HepG2 (cell line): ENCODE data around the gene DRD1. TPM values are rescaled to one million over a fixed set of nuclear protein-coding genes. Genes with fewer than 3 reads are reported as not detected.
"Not testable (repeated sequence)": the region's sequence is repeated elsewhere in the genome, so short reads cannot be mapped to it uniquely, and the experiment has no call there.

Source experiments
- ATAC-seq: fragments of 200-7000 bp; cut with Tn5 transposase; 3 replicates; pipeline ENCODE4 v1.9.1; 2020; ENCODE audit warnings: mild to moderate bottlenecking, moderate library complexity
- BruUV-seq: library from RNA; stranded (reverse); fragments of 400-500 nt; replicated peaks from 2 replicates; lab custom pipeline; 2021; lab: Mats Ljungman, UMichigan
- CTCF ChIA-PET: fragments of 300-600 bp; formaldehyde crosslinking; extraction: SDS; loops from one replicate; lab custom pipeline; 2021; ENCODE audit warnings: low total read pairs, inconsistent platforms, low intra/inter-chr PET ratio; lab: Yijun Ruan, JAX
- POLR2A ChIA-PET: fragments of 350-600 bp; sonication (Branson Sonifier 250); formaldehyde crosslinking; loops from one replicate; lab custom pipeline; 2020; ENCODE audit warnings: antibody characterized with exemption, inconsistent platforms; lab: Yijun Ruan, JAX
- DNase-seq: peaks from one replicate; pipeline ENCODE4 v3.0.0-alpha.2; 2015; ENCODE audit warnings: low spot score
- FAIRE-seq: peaks from 3 replicates; lab custom pipeline; 2011; peaks lifted over from hg19 to GRCh38; lab: Jason Lieb, UNC
- H2AFZ ChIP-seq: one replicate; pipeline ENCODE4 v1.6.1; 2011; ENCODE audit warnings: low read length, inconsistent platforms
- H3K27ac ChIP-seq: fragments of 300-600 bp; 3 replicates; pipeline ENCODE4 v1.8.0; 2011; ENCODE audit warnings: mixed run types, mild to moderate bottlenecking, mixed read lengths, low read length, inconsistent platforms; ENCODE audit not compliant: insufficient read depth; ENCODE audit errors: extremely low read length
- H3K27me3 ChIP-seq, 2 experiments: fragments of 200-600 bp in 1 of 2; 2 replicates in 1 of 2; 3 replicates in 1 of 2; pipeline versions ENCODE4 v1.6.0 to v1.8.0; 2011; ENCODE audit warnings: low read length in 2 of 2, mild to moderate bottlenecking in 2 of 2, moderate library complexity in 2 of 2, inconsistent platforms in 1 of 2; ENCODE audit not compliant: insufficient read depth in 2 of 2, control insufficient read depth in 1 of 2
- H3K36me3 ChIP-seq, 2 experiments: fragments of 200-600 bp in 1 of 2; replicated peaks in 1 of 2; 2 replicates in 1 of 2; 3 replicates in 1 of 2; pipeline versions ENCODE4 v1.5.1 to v1.8.0; 2011; ENCODE audit warnings: low read length in 2 of 2, inconsistent platforms in 1 of 2; ENCODE audit not compliant: insufficient read depth in 2 of 2, control insufficient read depth in 1 of 2
- H3K4me1 ChIP-seq: 2 replicates; pipeline ENCODE4 v1.5.1; 2012; ENCODE audit warnings: low read length, inconsistent platforms; ENCODE audit not compliant: insufficient read depth
- H3K4me2 ChIP-seq: 2 replicates; pipeline ENCODE4 v1.6.0; 2011; ENCODE audit warnings: low read depth, low read length, inconsistent platforms
- H3K4me3 ChIP-seq, 3 experiments: fragments of 200-600 bp in 1 of 3; sonication (generic), shearing (Covaris generic) in 1 of 3; replicated peaks in 1 of 3; 2 replicates each; pipeline ENCODE4 v1.5.1; 2011 to 2016; ENCODE audit warnings: low read length in 3 of 3, inconsistent platforms in 2 of 3, low read depth in 2 of 3, mild to moderate bottlenecking in 2 of 3, control low read depth in 1 of 3, mixed read lengths in 1 of 3; ENCODE audit not compliant: insufficient read depth in 1 of 3
- H3K79me2 ChIP-seq: one replicate; pipeline ENCODE4 v1.6.1; 2011; ENCODE audit warnings: low read length, inconsistent platforms; ENCODE audit not compliant: insufficient read depth
- H3K9ac ChIP-seq: 2 replicates; pipeline ENCODE4 v1.6.0; 2011; ENCODE audit warnings: mild to moderate bottlenecking, low read depth, low read length, inconsistent platforms; ENCODE audit not compliant: insufficient read depth
- H3K9me3 ChIP-seq: 2 replicates; pipeline ENCODE4 v1.5.1; 2012; ENCODE audit warnings: mild to moderate bottlenecking, low read length
- H4K20me1 ChIP-seq: 2 replicates; pipeline ENCODE4 v1.6.0; 2011; ENCODE audit warnings: inconsistent platforms, mild to moderate bottlenecking, low read length, moderate library complexity; ENCODE audit not compliant: insufficient read depth
- RNF2 ChIP-seq: fragments of 450-650 bp; conservative IDR thresholded peaks from 2 replicates; pipeline ENCODE4 v1.6.1; 2016; ENCODE audit warnings: low read depth
- SMAD1 ChIP-seq: sonication (generic); formaldehyde crosslinking; IDR thresholded peaks from 2 replicates; pipeline ENCODE4 v1.4.0; 2020; ENCODE audit warnings: missing genetic modification reagents, low read depth, mild to moderate bottlenecking, borderline replicate concordance
- WGBS: methylation state at CpG from one replicate; pipeline ENCODE4 v1.1.6; 2017; ENCODE audit warnings: low lambda C conversion rate; 5-methylcytosine and 5-hydroxymethylcytosine counted together
- in situ Hi-C: cut with HindIII; loops from 2 replicates; pipeline ENCODE4 v1.10.0; 2017; ENCODE audit warnings: low pct_unique_long_range_greater_than_20kb; ENCODE audit not compliant: extremely low pct_ligation_motif_present
- intact Hi-C: fragments of 100-400 bp; cut with micrococcal nuclease; formaldehyde crosslinking; loops from one replicate; pipeline ENCODE4 v1.10.0; 2022; ENCODE audit not compliant: unreplicated experiment
- polyA plus RNA-seq, 8 experiments: library from polyadenylated mRNA; depleted of rRNA in 3 of 8; stranded (reverse) in 7 of 8; unstranded in 1 of 8; fragments of >200 nt; fragmentation: Illumina TruSeq in 4 of 8; extraction: Trizol in 4 of 8; gene quantifications; 2 replicates each; pipeline versions ENCODE4 v1.2.1 to v1.2.3, GENCODE V29; 2011 to 2016; ENCODE audit warnings: low read depth in 4 of 8, missing spikeins in 1 of 8, mixed read lengths in 1 of 8; ENCODE audit not compliant: insufficient read depth in 1 of 8
- total RNA-seq, 5 experiments: library from RNA; depleted of rRNA; stranded (reverse); fragments of >200 nt; fragmentation: Illumina TruSeq; extraction: Trizol; gene quantifications; 2 replicates each; pipeline ENCODE4 v1.2.3, GENCODE V29; 2016; ENCODE audit warnings: low read depth in 1 of 5

Gene DRD1
- total and polyA plus RNA-seq, 2 of the 13 experiments (the other 11 are each of a cell fraction or from before 2014, with no cell fraction given): not detected

- ATAC-seq (no peak), DNase-seq (no peak), FAIRE-seq (no peak)
- no TSS peak for BruUV-seq
- Histone ChIP-seq H3K9me3 (no peaks in the 10 kb centered on the region), H3K4me3 (no peak overlapping the region), H3K27ac (no peak overlapping the region), H3K36me3 (no peaks in the 10 kb centered on the region), H3K4me2 (no peak overlapping the region), H3K9ac (no peak overlapping the region), H3K79me2 (no peaks in the 10 kb centered on the region), H4K20me1 (no peaks in the 10 kb centered on the region), H2AFZ (no peak overlapping the region), H3K4me1 (no peaks in the 10 kb centered on the region), H3K27me3 (peaks cover 0 to 19% of the 10 kb centered on the region in 2 experiments; a peak in 2 of 5 replicates)
- 0% methylated on average over 2 of the region's 2 CpGs for WGBS
- intact Hi-C loops: no loop called here
- ChIA-PET CTCF (no interaction called here), POLR2A (no interaction called here)
- TF ChIP-seq RNF2 (peak; percentile 52; the same call in 1 of the 2 replicates), SMAD1 (CRISPR knock-in tag) (no peak)
- in situ Hi-C loops: no loop called here
Observed at GRCh38 chr5:175447571-175447970, 3.6 kb upstream of the DRD1 start.

- POLR2A ChIA-PET: not testable (repeated sequence)
- DNase-seq: peak; percentile 13
Observed at GRCh38 chr5:175446378-175446777, 2.4 kb upstream of the DRD1 start.

More at GRCh38 chr5:175446378-175446777, 2.4 kb upstream of the DRD1 start:
- H3K79me2 ChIP-seq, H2AFZ ChIP-seq, in situ Hi-C loops, H3K9me3 ChIP-seq, H3K9ac ChIP-seq, intact Hi-C loops, FAIRE-seq, H3K36me3 ChIP-seq, CTCF ChIA-PET, ATAC-seq, H4K20me1 ChIP-seq, H3K4me1 ChIP-seq, BruUV-seq, H3K27ac ChIP-seq, H3K4me3 ChIP-seq: not testable (repeated sequence)
- Histone ChIP-seq H3K27me3 (peaks cover 0 to 19% of the 10 kb centered on the region in 2 experiments; a peak in 2 of 5 replicates), H3K4me2 (peak overlapping the region; percentile 7; the same call in 1 of the 2 replicates)
- under 1% methylated on average over 8 of the region's 14 CpGs for WGBS
